H1 (cell line): ENCODE results near the gene MYO1D. TPM values are rescaled to one million over a fixed set of nuclear protein-coding genes. Genes with fewer than 3 reads are reported as not detected.

ENCODE experiments used
- CTCF ChIA-PET: fragments of 300-600 bp; sonication (Branson Sonifier 250); formaldehyde crosslinking; loops from one replicate; lab custom pipeline; 2021; ENCODE audit not compliant: partially characterized antibody; lab: Charles Lee
- POLR2A ChIA-PET: fragments of 300-600 bp; sonication (Branson Sonifier 250); formaldehyde crosslinking; loops from one replicate; lab custom pipeline; 2021; ENCODE audit warnings: inconsistent platforms; ENCODE audit not compliant: partially characterized antibody; lab: Charles Lee
- DNase-seq, 2 experiments: peaks; one replicate each; pipeline versions ENCODE4 v3.0.0 to v3.0.0-alpha.2; 2010 to 2022; ENCODE audit warnings: low spot score in 2 of 2, low read depth in 1 of 2, mixed read lengths in 1 of 2
- FAIRE-seq: peaks from 2 replicates; lab custom pipeline; 2011; peaks lifted over from hg19 to GRCh38; lab: Jason Lieb, UNC
- H2AFZ ChIP-seq: 2 replicates; pipeline ENCODE4 v1.8.1; 2012; ENCODE audit warnings: low read length, inconsistent platforms
- H2AK5ac ChIP-seq: 2 replicates; pipeline ENCODE4 v1.6.1; 2013; ENCODE audit warnings: low read depth, low read length
- H2BK120ac ChIP-seq: replicated peaks from 2 replicates; pipeline ENCODE3; 2013; ENCODE audit warnings: low read depth, low read length, inconsistent platforms
- H2BK12ac ChIP-seq: 2 replicates; pipeline ENCODE4 v1.6.1; 2013; ENCODE audit warnings: low read depth, low read length
- H2BK15ac ChIP-seq: 2 replicates; pipeline ENCODE4 v1.6.1; 2013; ENCODE audit warnings: low read length
- H2BK20ac ChIP-seq: 2 replicates; pipeline ENCODE4 v1.6.1; 2013; ENCODE audit warnings: low read length
- H2BK5ac ChIP-seq: 2 replicates; pipeline ENCODE4 v1.6.1; 2013; ENCODE audit warnings: low read depth, low read length
- H3K14ac ChIP-seq: 2 replicates; pipeline ENCODE4 v1.6.1; 2013; ENCODE audit warnings: inconsistent platforms; ENCODE audit not compliant: insufficient read length
- H3K18ac ChIP-seq: 2 replicates; pipeline ENCODE4 v1.6.1; 2013; ENCODE audit warnings: low read length; ENCODE audit errors: extremely low read depth
- H3K23ac ChIP-seq: 2 replicates; pipeline ENCODE4 v1.6.1; 2013; ENCODE audit warnings: inconsistent platforms; ENCODE audit not compliant: insufficient read length
- H3K23me2 ChIP-seq: 2 replicates; pipeline ENCODE4 v1.6.1; 2013; ENCODE audit warnings: low read depth, low read length
- H3K27ac ChIP-seq: 2 replicates; pipeline ENCODE4 v1.6.1; 2011; ENCODE audit warnings: low read depth, low read length, inconsistent platforms
- H3K27me3 ChIP-seq, 4 experiments: replicated peaks in 1 of 4; 1 replicate in 1 of 4; 2 replicates in 3 of 4; pipeline versions ENCODE4 v1.6.1 to v1.8.1; 2011 to 2013; ENCODE audit warnings: low read length in 3 of 4, mild to moderate bottlenecking in 3 of 4, inconsistent platforms in 2 of 4, mixed read lengths in 2 of 4, moderate library complexity in 1 of 4; ENCODE audit not compliant: control insufficient read depth in 3 of 4, insufficient read depth in 3 of 4; ENCODE audit errors: extremely low read depth in 1 of 4
- H3K36me3 ChIP-seq, 4 experiments: 2 replicates each; pipeline versions ENCODE4 v1.6.1 to v1.8.1; 2011 to 2013; ENCODE audit warnings: mild to moderate bottlenecking in 4 of 4, low read length in 3 of 4, moderate library complexity in 2 of 4, control low read depth in 1 of 4, inconsistent platforms in 1 of 4; ENCODE audit not compliant: insufficient read depth in 4 of 4, control insufficient read depth in 2 of 4
- H3K4ac ChIP-seq: replicated peaks from 2 replicates; pipeline ENCODE3; 2013; ENCODE audit warnings: low read length, low read depth, mixed read lengths, inconsistent platforms; ENCODE audit not compliant: insufficient read length
- H3K4me1 ChIP-seq, 4 experiments: replicated peaks in 1 of 4; 1 replicate in 1 of 4; 2 replicates in 3 of 4; pipeline versions ENCODE4 v1.6.1 to v1.8.1; 2011 to 2013; ENCODE audit warnings: low read length in 3 of 4, inconsistent platforms in 2 of 4, mixed read lengths in 1 of 4; ENCODE audit not compliant: insufficient read depth in 4 of 4, control insufficient read depth in 3 of 4
- H3K4me2 ChIP-seq, 2 experiments: 2 replicates each; pipeline versions ENCODE4 v1.6.1 to v1.8.1; 2011 to 2013; ENCODE audit warnings: low read depth in 2 of 2, low read length in 2 of 2, control low read depth in 1 of 2, inconsistent platforms in 1 of 2, mild to moderate bottlenecking in 1 of 2; ENCODE audit not compliant: insufficient read depth in 1 of 2
- H3K4me3 ChIP-seq, 4 experiments: fragments of 200-600, 300-600 bp in 1 of 4; sonication (generic), shearing (Covaris generic), sonication (Bioruptor Twin) in 1 of 4; 2 replicates each; pipeline versions ENCODE4 v1.5.1 to v1.8.1; 2011 to 2016; ENCODE audit warnings: low read length in 4 of 4, low read depth in 3 of 4, control low read depth in 2 of 4, inconsistent platforms in 2 of 4, mild to moderate bottlenecking in 2 of 4, mixed read lengths in 1 of 4, moderate library complexity in 1 of 4; ENCODE audit not compliant: insufficient read depth in 2 of 4; ENCODE audit errors: extremely low read depth in 1 of 4
- H3K56ac ChIP-seq: replicated peaks from 2 replicates; pipeline ENCODE3; 2013; ENCODE audit warnings: low read depth, mild to moderate bottlenecking, mixed read lengths, low read length, inconsistent platforms; ENCODE audit not compliant: insufficient read length
- H3K79me1 ChIP-seq: 2 replicates; pipeline ENCODE4 v1.6.1; 2013; ENCODE audit warnings: low read depth, low read length, control low read depth
- H3K79me2 ChIP-seq, 2 experiments: 2 replicates each; pipeline versions ENCODE4 v1.6.1 to v1.8.1; 2012 to 2013; ENCODE audit warnings: low read length in 2 of 2, mild to moderate bottlenecking in 2 of 2, inconsistent platforms in 1 of 2; ENCODE audit not compliant: insufficient read depth in 2 of 2, control insufficient read depth in 1 of 2
- H3K9ac ChIP-seq, 4 experiments: replicated peaks in 1 of 4; 1 replicate in 1 of 4; 2 replicates in 3 of 4; pipeline versions ENCODE4 v1.6.1 to v1.8.1; 2011 to 2013; ENCODE audit warnings: low read depth in 3 of 4, low read length in 3 of 4, control low read depth in 2 of 4, mild to moderate bottlenecking in 2 of 4, moderate library complexity in 2 of 4, inconsistent platforms in 1 of 4; ENCODE audit errors: extremely low read depth in 1 of 4
- H3K9me3 ChIP-seq, 2 experiments: 2 replicates each; pipeline versions ENCODE4 v1.6.1 to v1.8.1; 2012 to 2013; ENCODE audit warnings: mild to moderate bottlenecking in 2 of 2, moderate library complexity in 2 of 2, control low read depth in 1 of 2, inconsistent platforms in 1 of 2, low read depth in 1 of 2, low read length in 1 of 2, mixed read lengths in 1 of 2; ENCODE audit not compliant: insufficient read depth in 2 of 2
- H4K20me1 ChIP-seq, 2 experiments: replicated peaks in 1 of 2; 2 replicates each; pipeline versions ENCODE3 to v1.8.1; 2011 to 2013; ENCODE audit warnings: inconsistent platforms in 2 of 2, low read length in 2 of 2, mild to moderate bottlenecking in 1 of 2; ENCODE audit not compliant: insufficient read depth in 2 of 2, control insufficient read depth in 1 of 2
- H4K5ac ChIP-seq: 2 replicates; pipeline ENCODE4 v1.6.1; 2013; ENCODE audit warnings: low read length, low read depth, mixed read lengths, inconsistent platforms; ENCODE audit not compliant: insufficient read length
- H4K8ac ChIP-seq: 2 replicates; pipeline ENCODE4 v1.8.0; 2013; ENCODE audit warnings: mild to moderate bottlenecking, moderate library complexity, low read length, inconsistent platforms; ENCODE audit not compliant: insufficient read depth; ENCODE audit errors: extremely low read depth
- H4K91ac ChIP-seq: replicated peaks from 2 replicates; pipeline ENCODE3; 2013; ENCODE audit warnings: low read length, mixed read lengths, inconsistent platforms; ENCODE audit not compliant: insufficient read length
- CREB1 ChIP-seq: IDR thresholded peaks from 2 replicates; pipeline ENCODE4 v1.6.1; 2012; ENCODE audit warnings: inconsistent platforms
- JUN ChIP-seq: IDR thresholded peaks from 2 replicates; pipeline ENCODE4 v1.6.1; 2011; ENCODE audit warnings: low read depth, mild to moderate bottlenecking, improper control_type of control experiment, low read length
- KDM5A ChIP-seq: fragments of 200-600 bp; IDR thresholded peaks from 2 replicates; pipeline ENCODE4 v1.7.1; 2012; ENCODE audit warnings: mild to moderate bottlenecking, low read length, inconsistent platforms, mixed read lengths
- NANOG ChIP-seq: IDR thresholded peaks from 2 replicates; pipeline ENCODE4 v1.6.1; 2011; ENCODE audit warnings: low read length, low read depth, mild to moderate bottlenecking, inconsistent platforms; ENCODE audit not compliant: insufficient read depth, poor library complexity, severe bottlenecking
- RBBP5 ChIP-seq: IDR thresholded peaks from 2 replicates; pipeline ENCODE4 v1.7.1; 2012; ENCODE audit warnings: low read depth, mild to moderate bottlenecking, inconsistent platforms, low read length, moderate library complexity, borderline replicate concordance
- SIRT6 ChIP-seq: IDR thresholded peaks from one replicate; pipeline ENCODE4 v1.7.1; 2012; ENCODE audit warnings: low read length, inconsistent platforms
- ZNF274 ChIP-seq: IDR thresholded peaks from 2 replicates; pipeline ENCODE4 v1.7.0; 2012; ENCODE audit warnings: low read length, borderline replicate concordance; ENCODE audit errors: extremely low read depth
- WGBS, 2 experiments: shearing (Covaris generic) in 1 of 2; methylation state at CpG; one replicate each; pipeline versions ENCODE4 v1.1.6 to v1.1.7; 2013 to 2015; ENCODE audit warnings: low lambda C conversion rate in 2 of 2, mixed read lengths in 2 of 2, inconsistent platforms in 1 of 2, low coverage in 1 of 2, missing lambda C conversion rate in 1 of 2; ENCODE audit not compliant: insufficient replicate concordance in 2 of 2, insufficient coverage in 1 of 2, insufficient read length in 1 of 2; ENCODE audit errors: extremely low coverage in 1 of 2, missing lambda C conversion rate in 1 of 2; 5-methylcytosine and 5-hydroxymethylcytosine counted together
- polyA plus RNA-seq, 7 experiments: library from polyadenylated mRNA; depleted of rRNA in 3 of 7; stranded (reverse) in 5 of 7; unstranded in 2 of 7; fragments of >200 nt in 5 of 7; fragments of 200-250 nt in 2 of 7; gene quantifications; 1 replicate in 5 of 7; 2 replicates in 1 of 7; 4 replicates in 1 of 7; pipeline versions ENCODE4 v1.2.1 to v1.2.3, GENCODE V29; 2011 to 2013; ENCODE audit warnings: missing spikeins in 2 of 7, mixed read lengths in 2 of 7
- total RNA-seq: library from RNA; stranded (reverse); fragmentation: NEBNext Ultra II Directional; extraction: Animal tissue kit (Norgen Biotek cat#: 25700); gene quantifications from 2 replicates; pipeline ENCODE4 v1.2.1, GENCODE V29; 2021

MYO1D gene
- total and polyA plus RNA-seq, 2 of the 8 experiments (the other 6 are each of a cell fraction or from before 2014, with no cell fraction given), result 6.5 to 25.4 TPM

- no peak overlapping the region for H2AFZ ChIP-seq
- TF ChIP-seq JUN (no peak), ZNF274 (no peak), SIRT6 (no peak), KDM5A (no peak), CREB1 (no peak), NANOG (no peak), RBBP5 (no peak)
- no peak overlapping the region for H3K56ac ChIP-seq
- FAIRE-seq, result no peak
- H2BK15ac ChIP-seq, result no peak overlapping the region
- H3K4me1 ChIP-seq, result peaks cover 0 to 2% (median 0%) of the 10 kb centered on the region in 4 experiments; a peak in 1 of 7 replicates
- H4K91ac ChIP-seq, result no peak overlapping the region
- no peak overlapping the region for H3K4ac ChIP-seq
- no peak overlapping the region for H2BK20ac ChIP-seq
- no peaks in the 10 kb centered on the region for H3K79me2 ChIP-seq
- H3K23me2 ChIP-seq, result no peaks in the 10 kb centered on the region
- no peaks in the 10 kb centered on the region for H3K27me3 ChIP-seq
- H2BK5ac ChIP-seq, result no peak overlapping the region
- WGBS, 2 experiments, result 95% methylated on average over 3 of the region's 3 CpGs; no CpG with 5 or more reads in 1 of the 2 experiments
- no peak overlapping the region for H3K9ac ChIP-seq
- no peak overlapping the region for H3K27ac ChIP-seq
- no peaks in the 10 kb centered on the region; the same call in 1 of the 2 replicates for H3K79me1 ChIP-seq
- H3K18ac ChIP-seq, result no peak overlapping the region
- H4K20me1 ChIP-seq, result peaks cover 0 to 1% of the 10 kb centered on the region in 2 experiments
- no peak overlapping the region for H3K4me3 ChIP-seq
- no peak overlapping the region for H3K4me2 ChIP-seq
- peaks cover 50 to 91% (median 78%) of the 10 kb centered on the region in 4 experiments for H3K36me3 ChIP-seq
- no peak overlapping the region for H2BK120ac ChIP-seq
- DNase-seq, result no peak
- H4K8ac ChIP-seq, result no peak overlapping the region
- H2BK12ac ChIP-seq, result no peak overlapping the region
- no peak overlapping the region for H3K14ac ChIP-seq
- no peak overlapping the region for H4K5ac ChIP-seq
- no peak overlapping the region for H3K23ac ChIP-seq
- ChIA-PET CTCF (interaction anchor here (0.7 to 2.3 kb wide), 4 partner anchors 12 to 103 kb away, joined by 3 to 27 read pairs (median 10); no protein-coding TSS in a partner anchor), POLR2A (interaction anchor here (1.4 to 2.2 kb wide), 2 partner anchors 13 to 31 kb away, joined by 5 read pairs; partner anchors contain the start of gene PSMD11)
- no peak overlapping the region for H2AK5ac ChIP-seq
- no peaks in the 10 kb centered on the region for H3K9me3 ChIP-seq
Measured at GRCh38 chr17:32475258-32475657, 401.7 kb downstream of the MYO1D start.
